CD4-positive, alpha-beta T cell treated with Interleukin-1 beta for 1 hour (primary cell): ENCODE data around the gene NLRP6.

Experiments used
- DNase-seq, 2 donors: peaks; one replicate each; pipeline ENCODE4 v3.0.0-alpha.2; 2020 to 2022

NLRP6 gene

DNA sequence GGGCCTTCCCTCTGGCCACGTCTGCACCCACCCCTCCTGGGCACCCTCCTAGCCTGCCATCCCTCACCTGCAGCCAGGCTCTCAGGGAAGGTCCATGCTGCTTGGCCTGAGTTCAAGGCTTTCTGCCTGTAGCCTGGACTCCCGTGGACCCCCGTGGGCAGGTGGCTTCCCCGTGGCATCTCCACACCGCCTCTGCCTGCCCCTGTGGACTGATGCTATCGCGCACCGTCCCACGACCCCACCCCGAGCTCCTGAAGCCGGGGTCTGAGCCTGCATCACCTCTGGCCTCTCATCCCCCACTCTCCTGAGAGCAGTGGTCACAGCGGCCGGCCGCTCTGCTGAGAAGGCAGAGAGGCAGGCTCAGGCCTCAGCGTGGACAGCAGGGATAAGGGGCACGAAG, 16.6 kb downstream of the NLRP6 start:
- no peak for DNase-seq

DNA sequence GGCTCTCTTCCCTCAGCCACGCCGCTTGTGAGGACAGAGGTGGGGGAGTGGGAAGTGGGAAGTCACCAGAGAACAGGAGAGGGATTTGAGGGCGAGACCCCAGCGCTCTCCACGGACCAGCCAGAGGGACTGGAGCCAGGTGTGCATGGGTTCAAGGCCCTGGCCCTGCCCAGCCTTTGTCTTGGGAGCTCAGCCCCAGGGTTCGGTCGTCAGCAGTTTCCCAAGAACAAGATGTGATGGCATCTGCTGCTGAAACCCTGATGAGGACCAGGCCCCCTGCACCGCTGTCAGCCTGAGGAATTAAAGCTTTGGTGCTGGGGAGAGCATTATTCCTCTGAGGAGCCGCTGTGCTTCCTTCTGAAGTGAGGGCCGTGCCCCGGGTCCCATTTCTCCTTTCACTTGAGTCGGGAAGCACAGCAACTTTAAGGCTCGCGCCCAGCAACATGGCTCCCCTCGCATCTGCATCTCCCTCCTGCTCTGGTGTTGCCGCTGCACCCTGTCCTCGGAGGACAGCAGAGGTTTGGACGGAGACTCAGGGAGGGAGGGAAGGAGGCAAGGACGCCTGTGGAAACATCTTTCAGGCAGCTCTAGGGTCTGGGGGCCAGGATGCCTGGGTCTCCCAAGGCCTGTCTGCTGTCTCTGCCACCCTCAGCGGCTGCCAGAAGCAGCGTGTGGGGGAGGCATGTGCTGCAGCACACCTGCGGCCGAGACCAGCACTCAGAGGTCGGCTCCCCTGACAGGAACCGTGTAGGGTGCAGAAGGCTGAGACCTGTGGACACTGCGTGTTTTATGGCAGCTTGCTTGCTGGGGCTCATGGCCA, 17.4 kb downstream of the NLRP6 start:
- DNase-seq, result no peak

GRCh38 chr11:296171-297050, 18.2 kb downstream of the NLRP6 start:
- DNase-seq, result no peak

DNA sequence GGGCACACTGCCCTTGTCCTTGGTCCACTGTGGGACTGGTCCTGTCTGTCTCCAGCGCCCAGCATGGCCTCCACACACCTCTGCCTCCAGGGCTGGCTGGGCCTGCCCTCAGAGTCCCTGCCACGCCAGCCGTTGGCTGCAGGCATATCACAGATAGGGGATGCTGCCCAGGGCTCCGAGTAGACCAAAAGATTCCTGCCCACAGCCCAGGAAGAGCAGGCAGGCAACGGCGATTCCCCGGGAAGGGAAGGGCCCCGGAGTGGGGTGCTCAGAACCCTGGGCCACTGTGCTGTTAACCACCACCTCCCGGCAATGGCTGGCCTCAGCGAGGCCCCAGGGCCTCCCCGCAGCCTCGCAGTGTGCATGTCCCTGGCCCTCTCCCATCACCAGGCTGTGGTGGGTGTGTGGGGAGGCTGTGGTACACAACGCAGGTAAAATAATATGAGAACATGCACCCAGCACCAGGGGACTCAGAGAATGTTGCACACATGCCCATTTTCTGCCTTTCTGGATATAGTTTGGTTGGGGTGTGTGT, 18.9 kb downstream of the NLRP6 start:
- DNase-seq, result peak in 1 of 2 donors; percentile 20

DNA sequence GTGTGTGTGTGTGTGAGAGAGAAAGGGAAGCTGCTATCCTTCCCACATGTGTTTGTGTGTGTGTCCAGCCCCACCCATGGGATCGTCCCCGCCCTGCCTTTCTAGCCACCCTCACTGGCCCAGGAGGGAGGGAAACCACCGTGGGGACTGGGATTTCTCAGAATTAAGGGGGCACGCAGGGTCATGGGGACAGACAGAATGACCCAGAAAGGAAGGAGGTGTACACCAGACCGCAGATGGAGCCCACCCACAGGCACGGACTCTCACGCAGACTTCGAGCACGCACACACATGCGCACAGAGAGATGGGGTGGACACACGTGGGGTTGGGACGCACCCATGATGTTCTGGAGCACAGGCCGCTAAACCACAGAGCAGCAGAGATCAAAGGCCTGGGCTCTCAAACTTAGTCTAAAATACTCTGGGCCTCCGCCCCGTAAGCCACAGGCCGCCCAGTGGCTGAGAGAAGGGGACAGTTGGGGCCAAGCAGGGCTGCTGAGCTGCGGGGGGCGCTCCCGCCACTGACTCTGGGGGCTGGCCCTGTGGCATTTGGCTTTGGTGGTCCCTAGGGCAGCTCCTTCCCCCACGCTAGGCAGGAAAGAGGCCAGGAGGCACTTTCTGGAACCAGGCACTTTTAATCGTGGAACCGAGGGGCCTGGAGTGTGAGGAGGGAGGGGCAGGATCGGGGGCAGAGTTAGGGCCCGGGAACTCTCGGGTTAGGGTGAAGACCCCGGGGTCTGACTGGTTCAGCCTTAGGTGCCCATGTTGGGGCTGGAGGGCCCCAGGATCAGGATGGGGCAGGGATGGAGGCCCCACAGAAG, 19.6 kb downstream of the NLRP6 start:
- peak; percentile 51 to 53 for DNase-seq

DNA sequence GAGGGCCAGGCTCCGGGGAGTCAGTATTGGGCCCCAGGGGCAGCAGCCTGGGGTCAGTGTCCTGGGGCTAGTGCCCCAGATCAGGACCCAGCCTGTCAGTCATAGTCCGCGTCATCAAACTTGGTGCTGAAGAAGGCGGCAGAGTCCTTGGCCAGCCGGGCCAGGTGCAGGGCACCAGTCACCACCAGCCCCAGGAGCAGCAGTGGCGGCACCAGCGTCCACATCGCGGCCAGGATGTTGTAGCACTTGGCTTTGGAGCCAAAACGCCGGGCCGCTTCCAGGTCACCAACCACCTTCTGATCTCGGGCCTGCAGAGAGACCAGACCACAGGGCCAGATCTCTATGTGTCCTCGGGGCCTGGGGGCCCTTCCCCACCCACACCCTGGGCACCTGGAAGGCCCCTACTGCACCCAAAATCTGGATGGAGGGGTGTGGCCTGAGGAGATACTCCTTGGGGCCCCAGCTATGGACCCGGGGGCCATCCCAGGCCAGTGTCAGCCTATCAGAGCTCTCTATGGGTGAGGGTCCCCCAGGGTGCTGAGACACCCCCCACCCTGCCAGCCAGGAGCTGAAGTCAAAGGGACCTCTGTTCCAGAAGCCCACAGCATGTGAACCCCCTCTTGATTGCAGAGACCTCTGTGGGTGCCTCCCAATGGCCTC, 20.3 kb downstream of the NLRP6 start:
- no peak for DNase-seq

DNA sequence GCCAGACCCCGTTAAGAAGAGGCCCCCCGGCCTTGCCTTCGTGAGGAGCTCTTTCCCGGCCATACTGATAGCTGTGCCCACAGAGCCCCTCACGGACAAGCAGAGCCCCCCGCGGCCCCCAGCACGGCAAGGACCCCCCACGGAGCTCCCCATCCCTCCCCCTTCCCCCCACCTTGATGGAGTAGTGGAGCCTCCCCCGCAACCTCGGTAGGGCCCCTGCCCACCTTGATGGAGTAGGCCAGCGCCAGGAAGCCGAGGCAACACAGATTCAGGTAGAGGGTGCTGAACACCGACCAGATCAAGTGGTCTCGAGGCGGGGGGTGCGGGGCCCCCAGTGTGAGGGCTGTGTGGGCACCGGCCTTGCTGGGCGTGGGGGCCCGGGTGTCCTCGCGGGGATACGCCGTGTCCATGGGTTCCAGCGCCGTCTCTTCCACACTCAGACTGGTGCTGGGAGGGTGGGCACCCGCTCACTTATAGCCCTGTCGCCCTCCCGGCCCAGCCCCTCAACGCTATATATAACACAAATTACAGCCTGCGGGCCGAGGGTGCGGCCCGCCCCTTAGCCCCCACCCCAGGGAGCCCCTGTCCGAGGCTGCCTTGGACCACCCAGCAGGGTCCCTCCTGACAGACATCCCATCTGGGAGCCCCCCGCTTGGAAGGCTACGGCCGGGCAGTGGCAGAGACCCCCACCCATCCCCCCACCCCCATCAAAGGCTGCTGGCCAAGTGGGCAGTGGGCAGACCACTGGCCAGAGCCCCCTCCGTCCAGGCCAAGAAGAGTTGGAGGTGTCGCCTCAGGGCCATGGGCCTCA, 21.1 kb downstream of the NLRP6 start, which contains the start of gene IFITM5:
Gene IFITM5 (minus strand): TSS at position 446 of the 811 bp plus-strand sequence. CDS start 36 bp downstream, at position 410.
- no peak for DNase-seq

DNA sequence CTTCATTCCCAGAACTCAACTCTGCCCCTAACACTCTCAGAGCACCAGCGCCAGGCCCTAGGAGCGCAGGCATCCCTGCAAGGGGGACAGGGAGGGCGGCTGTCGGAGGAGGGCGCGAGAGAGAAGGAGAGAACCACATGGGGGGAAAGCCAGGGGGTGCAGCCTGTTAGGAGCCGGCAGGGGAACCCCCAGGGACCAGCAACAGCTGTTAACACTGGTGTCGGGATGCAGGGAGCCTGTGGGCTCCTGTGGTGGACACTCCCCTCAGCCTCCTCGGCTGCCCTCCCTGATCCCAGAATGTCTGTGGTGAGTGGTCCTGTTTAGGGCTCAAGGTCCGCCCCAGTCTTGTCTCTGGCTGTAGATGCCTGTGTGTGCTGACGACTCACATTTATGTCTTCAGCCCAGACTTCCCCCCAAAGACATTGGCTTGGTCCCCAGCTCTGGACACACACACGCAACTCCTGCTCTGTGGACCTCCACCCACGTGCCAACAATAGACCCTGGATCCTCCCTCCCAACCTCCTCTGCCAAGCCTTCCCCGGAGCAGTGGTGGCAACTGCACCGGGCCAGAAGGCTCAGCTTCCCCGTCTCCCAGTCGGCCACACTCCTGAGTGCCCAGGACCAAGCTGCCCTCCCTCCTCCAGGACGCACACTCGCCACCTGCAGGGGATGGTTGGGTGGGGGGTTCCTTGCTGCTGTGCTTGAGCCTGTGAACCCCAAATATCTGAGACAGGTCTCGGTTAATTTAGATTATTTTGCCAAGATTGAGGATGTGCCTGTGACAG, 21.9 kb downstream of the NLRP6 start:
- DNase-seq, result no peak

- DNase-seq, result no peak
Measured at GRCh38 chr11:303363-303762, 25.2 kb downstream of the NLRP6 start.

DNA sequence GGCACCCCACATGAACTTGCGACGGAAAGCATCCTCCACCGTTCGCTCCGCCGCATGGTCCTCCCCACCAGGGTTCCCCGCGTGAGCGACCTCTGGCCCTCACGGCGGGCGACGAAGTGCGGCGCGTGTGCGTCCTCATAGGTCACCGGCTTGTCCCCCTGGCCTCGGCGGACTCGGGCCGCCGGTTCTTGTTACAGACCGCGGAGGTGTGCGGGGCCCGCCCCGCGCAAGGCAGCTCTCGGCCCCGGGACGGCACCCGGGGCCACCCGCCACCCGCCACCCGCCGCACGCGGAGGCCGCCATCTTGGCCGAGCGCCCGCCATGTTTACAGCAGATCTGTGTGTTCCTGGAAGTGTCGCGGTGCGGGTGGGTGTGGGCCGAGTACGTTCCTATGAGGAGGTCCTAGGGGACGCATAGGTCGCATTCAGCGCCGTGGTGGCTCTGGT, 25.9 kb downstream of the NLRP6 start:
- no peak for DNase-seq

GRCh38 chr11:304915-305843, 27.0 kb downstream of the NLRP6 start:
- DNase-seq, result peak; percentile 68 to 78

DNA sequence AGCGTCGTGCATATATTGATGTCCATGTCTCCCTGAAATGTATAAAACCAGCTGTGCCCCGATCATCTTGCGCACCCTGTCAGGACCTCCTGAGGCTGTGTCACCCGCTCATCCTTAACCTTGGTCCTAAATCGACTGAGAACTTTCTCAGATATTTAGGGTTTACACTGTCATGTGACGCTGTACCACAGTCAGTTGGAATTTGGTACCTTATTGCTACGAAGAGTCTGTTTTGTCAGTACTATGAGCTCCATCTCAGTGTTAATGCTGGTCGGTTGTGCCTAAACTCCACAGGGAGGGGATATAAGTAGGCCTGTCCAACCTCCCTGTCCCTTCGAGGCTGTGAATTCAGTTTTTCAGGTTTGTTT, 27.6 kb downstream of the NLRP6 start:
- no peak for DNase-seq

- no peak for DNase-seq
Measured at GRCh38 chr11:306645-307371, 28.6 kb downstream of the NLRP6 start.

GRCh38 chr11:307766-308708, 29.8 kb downstream of the NLRP6 start, which contains the start of gene IFITM2:
Gene IFITM2, plus strand, starts transcription at chr11:307816. Its CDS starts 377 bp downstream, at chr11:308193.
- DNase-seq, result peak; percentile 62 to 70

GRCh38 chr11:308740-309665, 30.8 kb downstream of the NLRP6 start:
- DNase-seq, result peak in 1 of 2 donors; percentile 54
